Measurements from ENCODE around the gene MGRN1.

DNA sequence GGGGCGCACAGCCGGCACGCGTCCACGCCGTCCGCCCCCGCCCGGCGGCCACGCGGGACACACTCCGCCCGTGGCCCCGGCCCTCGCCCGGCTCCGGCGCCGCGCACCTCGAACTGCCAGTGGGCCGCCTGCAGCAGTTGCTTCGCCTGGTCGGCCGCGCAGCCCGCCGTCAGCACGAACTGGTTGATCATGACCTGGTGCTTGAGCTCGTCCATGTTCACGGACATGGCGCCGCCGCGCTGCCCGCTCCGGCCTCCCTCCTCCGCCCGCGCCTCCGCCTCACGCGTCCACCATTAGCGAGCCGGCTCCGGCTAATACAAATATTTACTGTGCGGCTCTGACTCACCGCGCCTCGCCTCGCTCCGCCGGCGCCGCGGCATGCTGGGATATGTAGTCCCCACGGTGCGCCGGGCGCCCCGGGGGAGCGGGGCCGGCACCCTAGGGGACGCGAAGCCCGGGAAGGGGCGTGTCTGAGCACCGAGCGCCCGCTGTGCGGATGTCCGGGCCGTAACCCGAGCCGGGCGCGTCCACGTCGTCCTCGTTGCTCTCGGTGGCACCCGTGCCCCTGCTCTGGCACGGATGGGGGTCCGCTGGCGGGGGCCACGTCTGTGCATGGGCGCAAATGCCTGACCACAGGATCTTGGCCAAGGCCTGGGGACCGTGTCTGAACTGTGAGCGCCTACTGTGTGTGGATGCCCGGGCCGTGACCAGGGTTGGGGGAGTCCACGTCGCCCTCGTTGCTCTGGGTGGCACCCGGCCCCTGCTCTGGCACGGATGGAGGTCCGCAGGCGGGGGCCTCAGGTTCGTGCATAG lies 9.8 kb upstream of the MGRN1 start, which contains the start of gene UBALD1:
- TF ChIP-seq, protein P1, sequence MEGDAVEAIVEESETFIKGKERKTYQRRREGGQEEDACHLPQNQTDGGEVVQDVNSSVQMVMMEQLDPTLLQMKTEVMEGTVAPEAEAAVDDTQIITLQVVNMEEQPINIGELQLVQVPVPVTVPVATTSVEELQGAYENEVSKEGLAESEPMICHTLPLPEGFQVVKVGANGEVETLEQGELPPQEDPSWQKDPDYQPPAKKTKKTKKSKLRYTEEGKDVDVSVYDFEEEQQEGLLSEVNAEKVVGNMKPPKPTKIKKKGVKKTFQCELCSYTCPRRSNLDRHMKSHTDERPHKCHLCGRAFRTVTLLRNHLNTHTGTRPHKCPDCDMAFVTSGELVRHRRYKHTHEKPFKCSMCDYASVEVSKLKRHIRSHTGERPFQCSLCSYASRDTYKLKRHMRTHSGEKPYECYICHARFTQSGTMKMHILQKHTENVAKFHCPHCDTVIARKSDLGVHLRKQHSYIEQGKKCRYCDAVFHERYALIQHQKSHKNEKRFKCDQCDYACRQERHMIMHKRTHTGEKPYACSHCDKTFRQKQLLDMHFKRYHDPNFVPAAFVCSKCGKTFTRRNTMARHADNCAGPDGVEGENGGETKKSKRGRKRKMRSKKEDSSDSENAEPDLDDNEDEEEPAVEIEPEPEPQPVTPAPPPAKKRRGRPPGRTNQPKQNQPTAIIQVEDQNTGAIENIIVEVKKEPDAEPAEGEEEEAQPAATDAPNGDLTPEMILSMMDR (IDR thresholded peaks at IDR 0.05) = peak in 1 of 6 experiments; percentile 19
- peak; percentile 85 to 98 for TF ChIP-seq POLR2A (IDR thresholded peaks at IDR 0.05)
